ENCODE measurements around the gene ARHGAP18. TPM values are rescaled to one million over a fixed set of nuclear protein-coding genes. Genes with fewer than 3 reads are reported as not detected.

ARHGAP18 gene
- total RNA-seq, 5 donors from 2014 or later (not counting 1 experiment from before 2014, with no cell fraction given) = 3.6 to 4.3 (median 4.0) TPM

DNA sequence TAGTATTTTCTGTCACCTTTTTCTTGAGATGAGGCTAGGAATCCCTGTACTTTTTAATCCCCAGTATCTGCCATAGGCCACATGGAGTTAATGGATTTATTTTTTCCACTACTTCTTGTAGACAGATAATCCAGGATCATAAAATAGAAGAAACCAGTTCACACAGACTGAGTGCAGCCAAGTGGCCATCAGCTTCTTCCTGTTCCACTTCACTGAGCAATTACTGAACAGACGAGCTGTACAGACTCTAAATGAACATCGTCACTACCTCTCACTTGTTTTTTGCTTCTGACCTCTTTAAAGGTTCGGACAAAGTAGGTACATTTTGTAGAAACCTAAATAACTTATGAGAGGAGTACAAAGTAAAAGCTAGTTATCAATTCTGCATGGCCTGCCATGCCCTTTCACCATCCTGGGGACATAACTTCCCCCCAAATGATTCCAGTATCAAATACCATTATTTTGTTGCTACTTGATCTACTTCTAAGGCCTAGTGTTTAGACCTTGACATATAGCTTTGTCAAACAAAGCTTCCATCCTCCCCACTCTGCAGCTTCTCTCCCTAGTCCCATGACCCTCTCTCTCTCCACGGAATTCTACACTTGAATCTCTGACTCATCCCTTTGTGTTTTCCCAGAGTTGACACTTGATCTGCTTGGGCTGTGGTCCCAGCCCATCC is 34.4 kb upstream of the ARHGAP18 start:
- Mint-ChIP-seq H3K27ac (peak overlapping the region; percentile 36 to 78), H3K4me1 (peaks cover 30 to 55% (median 48%) of the 10 kb centered on the region in 3 donors), H3K9me3 (no peaks in the 10 kb centered on the region), H3K27me3 (no peaks in the 10 kb centered on the region), H3K4me3 (no peak overlapping the region), H3K36me3 (no peaks in the 10 kb centered on the region)
- Histone ChIP-seq H3K9me3 (no peaks in the 10 kb centered on the region), H3K36me3 (ENCODE audit: control insufficient read depth in 2 of 2, extremely low read depth in 1 of 2, insufficient read depth in 1 of 2, low read length in 1 of 2) (no peaks in the 10 kb centered on the region), H3K27ac (ENCODE audit: low read length) (no peak overlapping the region), H3K27me3 (replicated peaks in 1 of 2; ENCODE audit: control insufficient read depth in 2 of 2, extremely low read depth in 1 of 2, insufficient read depth in 2 of 2, low read length in 1 of 2) (no peaks in the 10 kb centered on the region), H3K4me3 (ENCODE audit: control insufficient read depth in 1 of 2, extremely low read depth in 1 of 2, low read length in 1 of 2) (no peak overlapping the region), H3K4me1 (ENCODE audit: control insufficient read depth in 1 of 2, extremely low read depth in 1 of 2, insufficient read depth in 2 of 2, low read length in 2 of 2) (peaks cover 13 to 14% of the 10 kb centered on the region in 2 experiments)
- DNase-seq (no peak), ATAC-seq (replicated peaks in 1 of 4) (no peak)
- WGBS (ENCODE audit: insufficient coverage) = 82% methylated on average over 1 of the region's 4 CpGs
- ChIA-PET POLR2A (interaction anchor here in 1 of 2 donors (0.6 to 1.0 kb wide), 2 partner anchors 20 to 147 kb away, joined by 3 to 4 read pairs; no protein-coding TSS in a partner anchor), CTCF (interaction anchor here (0.6 to 2.7 kb wide), 8 partner anchors 9 to 277 kb away, joined by 3 to 13 read pairs (median 3); no protein-coding TSS in a partner anchor)

DNA sequence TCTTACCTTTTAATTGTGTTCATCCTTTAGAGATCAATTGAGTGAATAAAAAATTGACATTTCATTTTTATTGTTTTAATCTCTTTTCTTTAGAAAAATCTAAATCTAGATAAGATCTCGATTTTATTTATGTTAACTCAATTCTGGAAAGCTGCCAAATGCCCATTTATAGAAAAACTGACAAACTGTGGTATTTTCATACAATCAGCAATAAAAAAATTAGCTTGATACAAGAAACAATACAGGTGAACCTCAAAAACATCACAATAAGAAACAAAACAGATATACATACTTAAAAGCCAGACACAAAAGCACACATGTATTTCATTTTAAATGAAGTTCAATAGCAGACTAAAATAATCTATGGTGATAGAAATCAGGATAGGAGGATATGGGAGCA is 30.0 kb upstream of the ARHGAP18 start:
- Mint-ChIP-seq H3K27ac (peak overlapping the region in 1 of 2 donors; percentile 29), H3K4me1 (peaks cover 14 to 35% (median 31%) of the 10 kb centered on the region in 3 donors), H3K9me3 (no peaks in the 10 kb centered on the region), H3K4me3 (no peak overlapping the region), H3K27me3 (peaks cover 0 to 2% of the 10 kb centered on the region in 2 donors), H3K36me3 (no peaks in the 10 kb centered on the region)
- Histone ChIP-seq H3K27me3 (replicated peaks in 1 of 2; ENCODE audit: control insufficient read depth in 2 of 2, extremely low read depth in 1 of 2, insufficient read depth in 2 of 2, low read length in 1 of 2) (no peaks in the 10 kb centered on the region), H3K4me1 (ENCODE audit: control insufficient read depth in 1 of 2, extremely low read depth in 1 of 2, insufficient read depth in 2 of 2, low read length in 2 of 2) (no peaks in the 10 kb centered on the region), H3K9me3 (no peaks in the 10 kb centered on the region), H3K27ac (ENCODE audit: low read length) (no peak overlapping the region), H3K4me3 (ENCODE audit: control insufficient read depth in 1 of 2, extremely low read depth in 1 of 2, low read length in 1 of 2) (no peak overlapping the region), H3K36me3 (ENCODE audit: control insufficient read depth in 2 of 2, extremely low read depth in 1 of 2, insufficient read depth in 1 of 2, low read length in 1 of 2) (no peaks in the 10 kb centered on the region)
- WGBS (ENCODE audit: insufficient coverage) = no CpG with 5 or more reads among the region's 1 CpG
- ChIA-PET CTCF (interaction anchor here (0.5 to 1.2 kb wide), 2 partner anchors 10 to 143 kb away, joined by 3 to 4 read pairs; no protein-coding TSS in a partner anchor), POLR2A (no interaction called here)
- DNase-seq = no peak
- no peak for ATAC-seq (replicated peaks in 1 of 4)

DNA sequence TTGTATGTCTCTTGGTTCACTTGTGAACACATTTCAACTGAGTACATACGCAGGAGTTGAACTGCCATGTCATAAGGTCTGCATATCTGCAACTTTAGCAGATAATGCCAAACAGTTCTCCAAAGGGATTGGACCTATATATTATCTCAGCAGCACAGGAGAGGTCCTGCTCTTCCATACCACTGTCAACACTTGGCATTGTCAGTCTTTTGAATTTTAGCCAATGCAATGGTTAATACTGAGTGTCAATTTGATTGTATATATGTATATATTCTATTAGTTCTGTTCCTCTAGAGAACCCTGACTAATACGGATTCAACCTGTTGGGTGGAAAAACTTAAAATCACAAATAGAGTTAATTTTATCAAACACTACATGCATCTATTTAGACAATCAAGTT is 26.1 kb upstream of the ARHGAP18 start:
- H3K27ac ChIP-seq (ENCODE audit: low read length) = no peak overlapping the region
- H3K4me3 ChIP-seq (ENCODE audit: control insufficient read depth in 1 of 2, extremely low read depth in 1 of 2, low read length in 1 of 2) = no peak overlapping the region
- ChIA-PET POLR2A (interaction anchor here in 1 of 2 donors (0.5 kb wide), 1 partner anchor 79 kb away, joined by 3 read pairs; no protein-coding TSS in a partner anchor), CTCF (interaction anchor here (1.0 to 1.3 kb wide), 2 partner anchors 14 to 138 kb away, joined by 3 read pairs; no protein-coding TSS in a partner anchor)
- WGBS (ENCODE audit: insufficient coverage) = 100% methylated on average over 1 of the region's 2 CpGs
- H3K27me3 Mint-ChIP-seq = peaks cover 0 to 2% of the 10 kb centered on the region in 2 donors
- H3K36me3 ChIP-seq (ENCODE audit: control insufficient read depth in 2 of 2, extremely low read depth in 1 of 2, insufficient read depth in 1 of 2, low read length in 1 of 2) = no peaks in the 10 kb centered on the region
- H3K4me1 Mint-ChIP-seq = peaks cover 5 to 8% (median 8%) of the 10 kb centered on the region in 3 donors
- no peak overlapping the region for H3K4me3 Mint-ChIP-seq
- H3K36me3 Mint-ChIP-seq = no peaks in the 10 kb centered on the region
- H3K27me3 ChIP-seq (replicated peaks in 1 of 2; ENCODE audit: control insufficient read depth in 2 of 2, extremely low read depth in 1 of 2, insufficient read depth in 2 of 2, low read length in 1 of 2) = no peaks in the 10 kb centered on the region
- no peak overlapping the region for H3K27ac Mint-ChIP-seq
- no peak for DNase-seq
- H3K4me1 ChIP-seq (ENCODE audit: control insufficient read depth in 1 of 2, extremely low read depth in 1 of 2, insufficient read depth in 2 of 2, low read length in 2 of 2) = no peaks in the 10 kb centered on the region
- ATAC-seq (replicated peaks in 1 of 4) = no peak
- no peaks in the 10 kb centered on the region for H3K9me3 ChIP-seq
- no peaks in the 10 kb centered on the region for H3K9me3 Mint-ChIP-seq

- no peaks in the 10 kb centered on the region for H3K27me3 Mint-ChIP-seq
- ChIA-PET POLR2A (interaction anchor here in 1 of 2 donors (1.0 kb wide), 1 partner anchor 133 kb away, joined by 3 read pairs; no protein-coding TSS in a partner anchor), CTCF (interaction anchor here (0.8 to 7.7 kb wide), 5 partner anchors 9 to 288 kb away, joined by 4 to 147 read pairs (median 7); no protein-coding TSS in a partner anchor)
- no peaks in the 10 kb centered on the region for H3K36me3 ChIP-seq (ENCODE audit: control insufficient read depth in 2 of 2, extremely low read depth in 1 of 2, insufficient read depth in 1 of 2, low read length in 1 of 2)
- H3K27ac ChIP-seq (ENCODE audit: low read length) = no peak overlapping the region
- H3K4me1 Mint-ChIP-seq = peaks cover 5 to 17% (median 13%) of the 10 kb centered on the region in 3 donors
- H3K4me1 ChIP-seq (ENCODE audit: control insufficient read depth in 1 of 2, extremely low read depth in 1 of 2, insufficient read depth in 2 of 2, low read length in 2 of 2) = peaks cover 0 to 2% of the 10 kb centered on the region in 2 experiments
- DNase-seq (no peak), ATAC-seq (replicated peaks in 1 of 4) (no peak)
- no peaks in the 10 kb centered on the region for H3K9me3 Mint-ChIP-seq
- H3K4me3 ChIP-seq (ENCODE audit: control insufficient read depth in 1 of 2, extremely low read depth in 1 of 2, low read length in 1 of 2) = no peak overlapping the region
- no peaks in the 10 kb centered on the region for H3K36me3 Mint-ChIP-seq
- H3K4me3 Mint-ChIP-seq = no peak overlapping the region
- H3K27me3 ChIP-seq (replicated peaks in 1 of 2; ENCODE audit: control insufficient read depth in 2 of 2, extremely low read depth in 1 of 2, insufficient read depth in 2 of 2, low read length in 1 of 2) = no peaks in the 10 kb centered on the region
- WGBS (ENCODE audit: insufficient coverage) = no CpG with 5 or more reads among the region's 2 CpGs
- no peaks in the 10 kb centered on the region for H3K9me3 ChIP-seq
- H3K27ac Mint-ChIP-seq = no peak overlapping the region
Observed at GRCh38 chr6:129733290-129733689, 23.3 kb upstream of the ARHGAP18 start.

GRCh38 chr6:129732542-129732941 is 22.6 kb upstream of the ARHGAP18 start:
- H3K4me1 Mint-ChIP-seq = peaks cover 5 to 17% (median 13%) of the 10 kb centered on the region in 3 donors
- CTCF ChIA-PET = interaction anchor here (0.6 to 7.7 kb wide), 8 partner anchors 8 to 308 kb away, joined by 3 to 147 read pairs (median 5); no protein-coding TSS in a partner anchor
- no peak overlapping the region for H3K4me3 Mint-ChIP-seq
- H3K27me3 ChIP-seq (replicated peaks in 1 of 2; ENCODE audit: control insufficient read depth in 2 of 2, extremely low read depth in 1 of 2, insufficient read depth in 2 of 2, low read length in 1 of 2) = no peaks in the 10 kb centered on the region
- H3K36me3 Mint-ChIP-seq = no peaks in the 10 kb centered on the region
- H3K4me1 ChIP-seq (ENCODE audit: control insufficient read depth in 1 of 2, extremely low read depth in 1 of 2, insufficient read depth in 2 of 2, low read length in 2 of 2) = peaks cover 0 to 2% of the 10 kb centered on the region in 2 experiments
- POLR2A ChIA-PET = interaction anchor here in 1 of 2 donors (1.0 kb wide), 1 partner anchor 133 kb away, joined by 3 read pairs; no protein-coding TSS in a partner anchor
- H3K27me3 Mint-ChIP-seq = no peaks in the 10 kb centered on the region
- H3K9me3 ChIP-seq = no peaks in the 10 kb centered on the region
- H3K27ac ChIP-seq (ENCODE audit: low read length) = no peak overlapping the region
- H3K36me3 ChIP-seq (ENCODE audit: control insufficient read depth in 2 of 2, extremely low read depth in 1 of 2, insufficient read depth in 1 of 2, low read length in 1 of 2) = no peaks in the 10 kb centered on the region
- no CpG with 5 or more reads among the region's 4 CpGs for WGBS (ENCODE audit: insufficient coverage)
- ATAC-seq (replicated peaks in 1 of 4) = no peak
- no peak overlapping the region for H3K27ac Mint-ChIP-seq
- no peak for DNase-seq
- no peak overlapping the region for H3K4me3 ChIP-seq (ENCODE audit: control insufficient read depth in 1 of 2, extremely low read depth in 1 of 2, low read length in 1 of 2)
- no peaks in the 10 kb centered on the region for H3K9me3 Mint-ChIP-seq

GRCh38 chr6:129732034-129732433 is 22.1 kb upstream of the ARHGAP18 start:
- Histone ChIP-seq H3K27me3 (replicated peaks in 1 of 2; ENCODE audit: control insufficient read depth in 2 of 2, extremely low read depth in 1 of 2, insufficient read depth in 2 of 2, low read length in 1 of 2) (no peaks in the 10 kb centered on the region), H3K4me3 (ENCODE audit: control insufficient read depth in 1 of 2, extremely low read depth in 1 of 2, low read length in 1 of 2) (no peak overlapping the region), H3K36me3 (ENCODE audit: control insufficient read depth in 2 of 2, extremely low read depth in 1 of 2, insufficient read depth in 1 of 2, low read length in 1 of 2) (no peaks in the 10 kb centered on the region), H3K9me3 (no peaks in the 10 kb centered on the region), H3K27ac (ENCODE audit: low read length) (no peak overlapping the region), H3K4me1 (ENCODE audit: control insufficient read depth in 1 of 2, extremely low read depth in 1 of 2, insufficient read depth in 2 of 2, low read length in 2 of 2) (peaks cover 0 to 2% of the 10 kb centered on the region in 2 experiments)
- Mint-ChIP-seq H3K27ac (no peak overlapping the region), H3K4me3 (no peak overlapping the region), H3K27me3 (no peaks in the 10 kb centered on the region), H3K4me1 (peaks cover 5 to 17% (median 13%) of the 10 kb centered on the region in 3 donors), H3K9me3 (no peaks in the 10 kb centered on the region), H3K36me3 (no peaks in the 10 kb centered on the region)
- no CpG with 5 or more reads among the region's 2 CpGs for WGBS (ENCODE audit: insufficient coverage)
- ATAC-seq (replicated peaks in 1 of 4) = no peak
- DNase-seq = no peak
- ChIA-PET CTCF (interaction anchor here (1.2 to 7.7 kb wide), 6 partner anchors 13 to 289 kb away, joined by 3 to 147 read pairs (median 10); no protein-coding TSS in a partner anchor), POLR2A (no interaction called here)
